ENCODE data around the gene DAAM1. TPM values are rescaled to one million over a fixed set of nuclear protein-coding genes. Genes with fewer than 3 reads are reported as not detected.

The DAAM1 gene
- polyA plus RNA-seq, 1 experiment: 9.8 TPM

DNA sequence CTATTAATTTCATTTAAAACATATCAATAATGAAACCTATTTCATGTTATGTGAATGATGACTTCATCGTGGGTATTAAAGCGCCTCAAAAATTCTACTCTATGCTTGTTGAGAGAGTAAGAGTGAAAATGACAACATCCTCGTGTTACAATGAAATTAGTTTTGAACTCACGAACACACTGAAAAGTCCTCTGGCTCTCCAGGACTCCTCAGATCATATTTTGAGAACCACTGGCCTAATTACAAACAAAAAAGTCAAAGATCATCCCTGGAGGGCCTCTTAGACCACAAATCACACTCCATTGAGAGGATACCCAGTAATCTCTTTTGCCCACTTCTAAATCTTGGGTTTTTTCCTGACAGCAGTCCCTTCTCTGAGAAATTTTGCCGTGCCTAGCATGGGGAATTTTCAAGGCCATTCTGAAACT is 19.1 kb downstream of the DAAM1 start:
- no peaks in the 10 kb centered on the region for H3K9me3 ChIP-seq (ENCODE audit: control insufficient read depth, insufficient read depth, low read length)
- H3K27me3 ChIP-seq (ENCODE audit: control insufficient read depth, insufficient read depth, low read length): no peaks in the 10 kb centered on the region
- no peak for DNase-seq (ENCODE audit: low read depth, low spot score)
- TF ChIP-seq, protein P1, sequence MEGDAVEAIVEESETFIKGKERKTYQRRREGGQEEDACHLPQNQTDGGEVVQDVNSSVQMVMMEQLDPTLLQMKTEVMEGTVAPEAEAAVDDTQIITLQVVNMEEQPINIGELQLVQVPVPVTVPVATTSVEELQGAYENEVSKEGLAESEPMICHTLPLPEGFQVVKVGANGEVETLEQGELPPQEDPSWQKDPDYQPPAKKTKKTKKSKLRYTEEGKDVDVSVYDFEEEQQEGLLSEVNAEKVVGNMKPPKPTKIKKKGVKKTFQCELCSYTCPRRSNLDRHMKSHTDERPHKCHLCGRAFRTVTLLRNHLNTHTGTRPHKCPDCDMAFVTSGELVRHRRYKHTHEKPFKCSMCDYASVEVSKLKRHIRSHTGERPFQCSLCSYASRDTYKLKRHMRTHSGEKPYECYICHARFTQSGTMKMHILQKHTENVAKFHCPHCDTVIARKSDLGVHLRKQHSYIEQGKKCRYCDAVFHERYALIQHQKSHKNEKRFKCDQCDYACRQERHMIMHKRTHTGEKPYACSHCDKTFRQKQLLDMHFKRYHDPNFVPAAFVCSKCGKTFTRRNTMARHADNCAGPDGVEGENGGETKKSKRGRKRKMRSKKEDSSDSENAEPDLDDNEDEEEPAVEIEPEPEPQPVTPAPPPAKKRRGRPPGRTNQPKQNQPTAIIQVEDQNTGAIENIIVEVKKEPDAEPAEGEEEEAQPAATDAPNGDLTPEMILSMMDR (IDR thresholded peaks at IDR 0.05; ENCODE audit: low read depth, low read length): no peak
- H3K27ac ChIP-seq (ENCODE audit: low read depth, low read length): no peak overlapping the region
- ChIA-PET CTCF (no interaction called here), POLR2A (no interaction called here)
- no peak overlapping the region for H3K4me3 ChIP-seq (ENCODE audit: low read depth, low read length)

DNA sequence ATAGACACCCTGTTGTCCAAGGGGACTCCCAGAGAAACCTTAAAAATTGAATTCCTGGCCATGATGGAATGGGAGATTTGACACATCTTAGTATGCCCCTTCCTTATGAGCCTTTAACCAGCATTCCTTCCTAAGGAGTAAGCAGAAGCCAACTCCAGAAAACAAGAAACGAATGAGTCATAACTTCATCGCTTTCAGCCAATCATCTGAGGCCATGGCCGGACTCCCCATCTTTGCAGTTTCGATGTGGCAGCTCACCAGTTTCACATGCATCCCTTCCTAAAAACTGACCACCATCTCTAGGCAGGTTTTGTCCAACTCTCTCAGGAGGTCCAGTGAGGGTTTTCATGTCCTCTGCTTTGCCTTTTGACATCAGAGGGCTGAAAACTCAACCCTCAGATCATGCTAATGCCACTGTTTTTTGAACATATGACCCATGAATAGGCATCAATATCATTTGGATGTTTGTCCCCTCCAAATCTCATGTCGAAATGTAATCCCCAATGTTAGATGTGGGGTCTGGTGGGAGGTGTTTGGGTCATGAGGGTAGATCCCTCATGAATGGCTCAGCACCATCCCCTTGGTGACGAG is 19.9 kb downstream of the DAAM1 start:
- TF ChIP-seq, protein P1 (IDR thresholded peaks at IDR 0.05; ENCODE audit: low read depth, low read length): no peak

DNA sequence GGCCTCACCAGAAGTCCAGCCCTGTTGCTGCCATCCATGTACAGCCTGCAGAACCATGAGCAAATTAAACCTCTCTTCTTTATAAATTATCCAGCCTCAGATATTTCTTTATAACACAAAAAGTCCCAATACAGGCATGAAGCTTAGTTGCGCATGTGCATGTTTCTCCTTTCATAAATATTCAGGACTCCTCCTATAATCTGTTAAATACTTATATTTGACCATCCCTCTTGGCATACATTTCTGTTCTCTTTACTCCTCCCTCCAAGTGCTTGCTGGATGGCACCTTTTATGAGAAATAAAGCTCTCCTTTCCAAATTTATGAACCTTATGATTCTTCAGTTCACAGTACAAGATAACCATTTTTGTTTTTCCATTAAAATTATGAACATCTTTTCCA is 20.5 kb downstream of the DAAM1 start:
- TF ChIP-seq, protein P1 (IDR thresholded peaks at IDR 0.05; ENCODE audit: low read depth, low read length): no peak
- Histone ChIP-seq H3K4me3 (ENCODE audit: low read depth, low read length) (no peak overlapping the region), H3K9me3 (ENCODE audit: control insufficient read depth, insufficient read depth, low read length) (no peaks in the 10 kb centered on the region), H3K27ac (ENCODE audit: low read depth, low read length) (no peak overlapping the region), H3K27me3 (ENCODE audit: control insufficient read depth, insufficient read depth, low read length) (no peaks in the 10 kb centered on the region)
- ChIA-PET CTCF (interaction anchor here (1.0 kb wide), 1 partner anchor 8 kb away, joined by 3 read pairs; no protein-coding TSS in a partner anchor), POLR2A (interaction anchor here (0.6 kb wide), 1 partner anchor 236 kb away, joined by 4 read pairs; no protein-coding TSS in a partner anchor)
- DNase-seq (ENCODE audit: low read depth, low spot score): no peak

More for the DNA sequence above, 19.9 kb downstream of the DAAM1 start:
- POLR2A ChIA-PET: no interaction called here
- no peaks in the 10 kb centered on the region for H3K9me3 ChIP-seq (ENCODE audit: control insufficient read depth, insufficient read depth, low read length)
- no peak overlapping the region for H3K4me3 ChIP-seq (ENCODE audit: low read depth, low read length)
- CTCF ChIA-PET: no interaction called here
- DNase-seq (ENCODE audit: low read depth, low spot score): no peak
- no peaks in the 10 kb centered on the region for H3K27me3 ChIP-seq (ENCODE audit: control insufficient read depth, insufficient read depth, low read length)
- no peak overlapping the region for H3K27ac ChIP-seq (ENCODE audit: low read depth, low read length)

DNA sequence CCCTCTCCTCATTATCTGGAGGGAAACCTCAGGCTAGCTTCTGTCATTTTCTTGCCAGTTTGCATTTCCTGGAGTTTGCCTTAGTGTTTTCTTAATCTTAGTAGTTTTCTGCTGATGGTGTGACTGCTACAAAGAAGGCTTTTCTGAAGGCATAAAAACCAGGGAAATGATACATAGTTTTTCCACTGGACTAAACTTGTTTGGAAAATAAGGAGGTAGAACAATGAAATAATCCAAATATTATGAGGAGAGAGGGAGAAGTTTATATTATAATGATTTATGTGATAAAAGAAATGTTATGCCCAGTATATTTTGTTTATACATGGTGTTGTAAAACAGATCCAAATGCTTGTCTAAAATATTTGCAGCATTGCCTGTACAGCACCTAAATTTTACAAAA is 22.2 kb downstream of the DAAM1 start:
- CTCF ChIA-PET: no interaction called here
- no peak overlapping the region for H3K4me3 ChIP-seq (ENCODE audit: low read depth, low read length)

More for the DNA sequence above, 22.2 kb downstream of the DAAM1 start:
- Histone ChIP-seq H3K27ac (ENCODE audit: low read depth, low read length) (no peak overlapping the region), H3K27me3 (ENCODE audit: control insufficient read depth, insufficient read depth, low read length) (no peaks in the 10 kb centered on the region), H3K9me3 (ENCODE audit: control insufficient read depth, insufficient read depth, low read length) (no peaks in the 10 kb centered on the region)
- POLR2A ChIA-PET: no interaction called here
- no peak for DNase-seq (ENCODE audit: low read depth, low spot score)
- TF ChIP-seq, protein P1 (IDR thresholded peaks at IDR 0.05; ENCODE audit: low read depth, low read length): no peak

All from AG04450 (cell line).